ENCODE data around the gene BANF2.
A peak's percentile ranks its signal among the peaks of the same experiment; 100 is the strongest.

BANF2 gene

DNA sequence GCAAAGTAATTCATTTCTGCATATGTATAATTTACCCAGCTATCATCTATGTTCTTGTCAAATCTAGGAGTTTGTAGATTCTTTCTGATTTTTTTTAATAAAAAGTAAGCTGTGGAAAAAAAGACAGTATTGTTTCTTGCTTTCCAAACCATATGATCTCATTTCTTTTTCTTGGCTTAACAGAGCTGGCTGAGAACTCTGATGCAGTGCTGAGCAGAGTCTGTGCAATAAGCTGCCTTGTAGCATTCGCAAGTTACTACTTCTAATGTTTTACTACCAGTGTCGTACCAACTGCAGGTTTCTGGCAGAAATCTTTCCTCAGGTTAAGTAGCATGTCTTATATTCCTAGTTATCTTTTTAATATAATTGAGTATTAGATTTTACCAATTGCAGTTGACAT, 33.3 kb upstream of the BANF2 start:
- H3K36me3 ChIP-seq (ENCODE audit: control insufficient read depth, insufficient read depth, low read length, severe bottlenecking) = peaks cover 18% of the 10 kb centered on the region
- H3K27me3 ChIP-seq (replicated peaks; ENCODE audit: control insufficient read depth, insufficient read depth, low read length) = no peaks in the 10 kb centered on the region
- H3K9me3 ChIP-seq (ENCODE audit: control insufficient read depth, low read length) = no peaks in the 10 kb centered on the region

GRCh38 chr20:17667445-17667844, 32.3 kb upstream of the BANF2 start:
- Histone ChIP-seq H3K36me3 (ENCODE audit: control insufficient read depth, insufficient read depth, low read length, severe bottlenecking) (peaks cover 18% of the 10 kb centered on the region), H3K27me3 (replicated peaks; ENCODE audit: control insufficient read depth, insufficient read depth, low read length) (no peaks in the 10 kb centered on the region), H3K4me3 (ENCODE audit: low read length) (no peak overlapping the region), H3K4me1 (ENCODE audit: control insufficient read depth, insufficient read depth, low read length) (peaks cover 46% of the 10 kb centered on the region), H3K9ac (ENCODE audit: low read length) (no peak overlapping the region), H3K9me3 (ENCODE audit: control insufficient read depth, low read length) (no peaks in the 10 kb centered on the region)
- no peak for DNase-seq (ENCODE audit: low read depth)

More for the DNA sequence above, 33.3 kb upstream of the BANF2 start:
- Histone ChIP-seq H3K4me3 (ENCODE audit: low read length) (no peak overlapping the region), H3K4me1 (ENCODE audit: control insufficient read depth, insufficient read depth, low read length) (peaks cover 54% of the 10 kb centered on the region), H3K9ac (ENCODE audit: low read length) (no peak overlapping the region)
- peak; percentile 65 for DNase-seq (ENCODE audit: low read depth)

DNA sequence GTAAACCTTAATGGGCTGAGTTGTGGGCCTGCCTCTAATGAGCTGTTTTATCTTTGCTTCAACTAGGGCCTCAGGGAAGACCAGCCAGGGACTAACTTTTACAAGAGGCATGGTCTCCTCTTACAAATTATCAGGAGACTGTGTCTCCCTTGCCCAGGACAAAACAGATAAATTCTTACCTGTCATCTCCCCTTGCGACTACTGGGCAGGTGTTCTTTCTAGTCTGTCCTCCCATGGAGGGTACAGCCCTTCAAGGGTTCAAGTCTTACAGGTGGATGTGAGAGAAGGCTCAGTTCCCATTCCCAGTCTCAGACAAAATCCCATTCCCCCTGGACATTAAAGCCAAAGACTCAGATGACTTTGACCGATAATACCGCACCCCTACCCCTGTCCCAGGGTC, 31.3 kb upstream of the BANF2 start:
- Histone ChIP-seq H3K9me3 (ENCODE audit: control insufficient read depth, low read length) (no peaks in the 10 kb centered on the region), H3K4me3 (ENCODE audit: low read length) (no peak overlapping the region), H3K36me3 (ENCODE audit: control insufficient read depth, insufficient read depth, low read length, severe bottlenecking) (peaks cover 18% of the 10 kb centered on the region), H3K4me1 (ENCODE audit: control insufficient read depth, insufficient read depth, low read length) (peaks cover 36% of the 10 kb centered on the region), H3K27me3 (replicated peaks; ENCODE audit: control insufficient read depth, insufficient read depth, low read length) (no peaks in the 10 kb centered on the region), H3K9ac (ENCODE audit: low read length) (no peak overlapping the region)
- no peak for DNase-seq (ENCODE audit: low read depth)

DNA sequence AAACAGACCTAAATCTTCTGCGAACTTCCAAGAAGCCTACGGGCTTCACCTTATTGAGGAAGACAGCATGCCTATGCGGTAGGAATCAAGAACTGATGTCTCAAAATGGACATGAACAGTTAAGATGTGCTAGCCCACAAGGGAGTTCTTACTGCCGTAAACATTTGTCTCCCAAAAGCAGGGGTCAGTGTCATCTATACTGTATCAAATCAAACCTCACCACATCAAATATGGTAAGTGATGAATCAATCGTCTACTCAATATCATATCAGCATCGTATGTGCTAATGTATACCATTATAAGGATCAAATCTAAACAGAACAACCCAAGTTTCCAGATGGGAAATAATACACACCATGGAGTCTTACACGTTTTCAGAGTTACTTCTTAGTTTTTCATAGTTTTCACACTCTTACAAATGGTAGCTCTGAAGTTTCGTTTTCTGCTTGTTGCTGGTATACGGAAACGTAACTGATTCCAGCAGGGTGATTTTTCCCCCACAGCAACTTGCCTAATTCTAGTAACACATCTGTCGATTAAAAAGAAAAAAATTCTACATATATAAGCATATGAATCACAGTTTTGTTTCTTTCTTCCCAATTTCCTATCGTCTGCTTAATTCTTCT, 30.3 kb upstream of the BANF2 start:
- Histone ChIP-seq H3K36me3 (ENCODE audit: control insufficient read depth, insufficient read depth, low read length, severe bottlenecking) (peaks cover 18% of the 10 kb centered on the region), H3K4me3 (ENCODE audit: low read length) (peak overlapping the region; percentile 17), H3K4me1 (ENCODE audit: control insufficient read depth, insufficient read depth, low read length) (peaks cover 29% of the 10 kb centered on the region), H3K27me3 (replicated peaks; ENCODE audit: control insufficient read depth, insufficient read depth, low read length) (no peaks in the 10 kb centered on the region), H3K9me3 (ENCODE audit: control insufficient read depth, low read length) (no peaks in the 10 kb centered on the region), H3K9ac (ENCODE audit: low read length) (no peak overlapping the region)
- no peak for DNase-seq (ENCODE audit: low read depth)

DNA sequence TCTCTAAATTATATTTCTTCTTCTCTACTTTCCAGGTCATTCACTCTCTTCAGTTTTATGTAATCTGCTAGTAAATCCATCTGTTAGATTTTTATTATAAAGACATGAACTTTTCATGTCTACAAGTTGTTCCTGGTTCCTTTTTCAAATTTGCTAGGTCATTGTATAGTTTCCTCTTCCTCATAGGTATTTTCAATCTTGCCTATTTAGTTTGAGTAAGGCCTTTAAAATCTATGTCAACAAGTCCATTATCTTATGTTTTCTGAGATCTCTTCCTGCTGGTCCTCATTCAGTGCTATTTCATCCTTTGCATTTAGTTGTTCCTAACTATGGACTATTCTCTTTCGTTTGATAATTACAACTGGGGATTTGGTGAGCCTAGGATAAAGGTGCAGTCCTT, 28.8 kb upstream of the BANF2 start:
- DNase-seq (ENCODE audit: low read depth) = no peak
- Histone ChIP-seq H3K4me1 (ENCODE audit: control insufficient read depth, insufficient read depth, low read length) (peaks cover 37% of the 10 kb centered on the region), H3K9me3 (ENCODE audit: control insufficient read depth, low read length) (no peaks in the 10 kb centered on the region), H3K4me3 (ENCODE audit: low read length) (no peak overlapping the region), H3K36me3 (ENCODE audit: control insufficient read depth, insufficient read depth, low read length, severe bottlenecking) (peaks cover 18% of the 10 kb centered on the region), H3K9ac (ENCODE audit: low read length) (no peak overlapping the region), H3K27me3 (replicated peaks; ENCODE audit: control insufficient read depth, insufficient read depth, low read length) (no peaks in the 10 kb centered on the region)

DNA sequence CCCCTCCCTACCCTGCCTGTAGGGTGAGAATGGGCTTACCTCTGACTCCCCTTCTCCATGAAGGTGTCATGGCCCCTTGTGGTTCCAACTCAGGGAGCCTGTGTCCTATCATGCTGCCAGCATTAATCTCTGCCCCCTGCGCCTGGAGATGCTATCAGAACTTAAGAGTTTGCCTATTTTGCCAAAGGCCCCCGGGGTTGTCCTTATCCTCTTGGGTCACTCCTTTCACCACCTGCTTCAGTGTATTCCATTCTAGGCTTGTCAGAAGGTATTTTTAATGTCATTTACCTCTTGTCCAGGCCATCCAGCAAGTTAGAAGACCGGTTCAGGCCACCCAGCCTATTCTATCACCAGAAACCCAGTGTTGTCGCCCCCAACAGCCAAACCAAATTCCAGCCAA, 28.2 kb upstream of the BANF2 start:
- peaks cover 18% of the 10 kb centered on the region for H3K36me3 ChIP-seq (ENCODE audit: control insufficient read depth, insufficient read depth, low read length, severe bottlenecking)
- no peak overlapping the region for H3K4me3 ChIP-seq (ENCODE audit: low read length)
- peaks cover 37% of the 10 kb centered on the region for H3K4me1 ChIP-seq (ENCODE audit: control insufficient read depth, insufficient read depth, low read length)

DNA sequence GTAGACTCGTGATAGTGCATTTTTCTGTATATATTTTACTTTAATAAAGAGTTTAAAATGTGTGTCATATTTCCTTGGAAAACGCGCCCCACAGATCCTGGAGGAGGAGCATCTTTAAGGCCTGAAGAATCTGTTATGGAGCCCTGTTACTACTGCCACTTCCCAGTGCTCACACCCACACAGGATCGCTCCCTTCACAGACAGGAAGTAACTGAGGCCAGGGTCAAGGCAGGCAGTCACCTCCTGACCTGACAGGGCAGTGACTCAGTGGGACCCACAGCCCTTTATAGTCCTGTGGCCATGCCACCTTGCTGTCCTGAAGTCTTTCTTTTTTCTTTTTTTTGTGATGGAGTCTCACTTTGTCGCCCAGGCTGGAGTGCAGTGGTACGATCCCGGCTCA, 26.7 kb upstream of the BANF2 start:
- H3K4me1 ChIP-seq (ENCODE audit: control insufficient read depth, insufficient read depth, low read length) = peaks cover 37% of the 10 kb centered on the region
- H3K9me3 ChIP-seq (ENCODE audit: control insufficient read depth, low read length) = no peaks in the 10 kb centered on the region
- no peak for DNase-seq (ENCODE audit: low read depth)
- no peak overlapping the region for H3K9ac ChIP-seq (ENCODE audit: low read length)
- no peak overlapping the region for H3K4me3 ChIP-seq (ENCODE audit: low read length)
- H3K27me3 ChIP-seq (replicated peaks; ENCODE audit: control insufficient read depth, insufficient read depth, low read length) = no peaks in the 10 kb centered on the region
- H3K36me3 ChIP-seq (ENCODE audit: control insufficient read depth, insufficient read depth, low read length, severe bottlenecking) = peaks cover 21% of the 10 kb centered on the region

More for the DNA sequence above, 28.2 kb upstream of the BANF2 start:
- DNase-seq (ENCODE audit: low read depth) = no peak
- H3K27me3 ChIP-seq (replicated peaks; ENCODE audit: control insufficient read depth, insufficient read depth, low read length) = no peaks in the 10 kb centered on the region
- no peaks in the 10 kb centered on the region for H3K9me3 ChIP-seq (ENCODE audit: control insufficient read depth, low read length)
- H3K9ac ChIP-seq (ENCODE audit: low read length) = no peak overlapping the region

- DNase-seq (ENCODE audit: low read depth) = peak; percentile 71
- no peak overlapping the region for H3K9ac ChIP-seq (ENCODE audit: low read length)
- H3K27me3 ChIP-seq (replicated peaks; ENCODE audit: control insufficient read depth, insufficient read depth, low read length) = no peaks in the 10 kb centered on the region
- H3K36me3 ChIP-seq (ENCODE audit: control insufficient read depth, insufficient read depth, low read length, severe bottlenecking) = peaks cover 28% of the 10 kb centered on the region
- no peak overlapping the region for H3K4me3 ChIP-seq (ENCODE audit: low read length)
- no peaks in the 10 kb centered on the region for H3K9me3 ChIP-seq (ENCODE audit: control insufficient read depth, low read length)
- H3K4me1 ChIP-seq (ENCODE audit: control insufficient read depth, insufficient read depth, low read length) = peaks cover 43% of the 10 kb centered on the region
Measured at GRCh38 chr20:17674722-17675518, 24.8 kb upstream of the BANF2 start.

DNA sequence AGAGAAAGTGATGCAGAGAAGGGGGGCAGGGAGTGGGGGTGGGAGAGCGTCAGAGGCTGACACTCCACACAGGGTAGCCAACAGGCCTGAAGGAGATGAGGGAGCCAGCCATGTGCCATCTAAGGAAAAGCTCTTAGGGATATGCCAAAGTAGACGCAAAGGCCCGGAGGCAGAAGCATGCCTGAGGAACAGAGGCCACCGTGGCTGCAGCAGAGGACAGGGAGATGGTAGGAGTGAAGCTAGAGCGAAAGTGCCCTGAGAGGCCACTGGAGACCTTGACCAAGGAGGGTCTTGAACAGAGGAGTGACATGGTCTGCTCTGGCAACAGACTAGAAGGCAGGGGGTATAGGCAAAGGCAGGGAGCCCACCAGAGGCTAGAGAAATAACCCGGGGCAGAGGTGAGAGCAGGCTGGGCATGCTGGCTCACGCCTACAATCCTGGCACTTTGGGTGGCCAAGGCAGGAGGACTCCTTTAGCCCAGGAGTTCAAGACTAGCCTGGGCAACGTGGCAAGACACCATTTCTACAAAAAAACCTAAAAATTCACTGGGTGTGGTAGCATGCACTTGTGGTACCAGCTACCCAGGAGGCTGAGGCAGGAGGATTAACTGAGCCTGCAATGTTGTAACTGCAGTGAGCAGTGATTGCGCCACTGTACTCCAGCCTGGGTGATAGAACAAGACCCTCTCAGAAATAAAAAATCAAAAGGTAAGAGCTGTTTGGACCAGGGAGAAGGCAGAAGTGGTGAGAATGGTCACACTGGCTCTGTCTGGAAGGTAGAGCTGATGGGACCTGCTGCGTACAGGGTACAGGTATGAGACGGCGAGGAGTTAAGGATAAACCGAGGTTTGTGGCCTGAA, 24.0 kb upstream of the BANF2 start:
- no peak overlapping the region for H3K4me3 ChIP-seq (ENCODE audit: low read length)
- peak; percentile 48 for DNase-seq (ENCODE audit: low read depth)
- no peak overlapping the region for H3K9ac ChIP-seq (ENCODE audit: low read length)
- H3K4me1 ChIP-seq (ENCODE audit: control insufficient read depth, insufficient read depth, low read length) = peaks cover 48% of the 10 kb centered on the region
- H3K9me3 ChIP-seq (ENCODE audit: control insufficient read depth, low read length) = no peaks in the 10 kb centered on the region
- H3K27me3 ChIP-seq (replicated peaks; ENCODE audit: control insufficient read depth, insufficient read depth, low read length) = no peaks in the 10 kb centered on the region
- H3K36me3 ChIP-seq (ENCODE audit: control insufficient read depth, insufficient read depth, low read length, severe bottlenecking) = peaks cover 26% of the 10 kb centered on the region

- H3K9ac ChIP-seq (ENCODE audit: low read length) = no peak overlapping the region
- no peaks in the 10 kb centered on the region for H3K9me3 ChIP-seq (ENCODE audit: control insufficient read depth, low read length)
- peaks cover 48% of the 10 kb centered on the region for H3K4me1 ChIP-seq (ENCODE audit: control insufficient read depth, insufficient read depth, low read length)
- no peaks in the 10 kb centered on the region for H3K27me3 ChIP-seq (replicated peaks; ENCODE audit: control insufficient read depth, insufficient read depth, low read length)
- no peak for DNase-seq (ENCODE audit: low read depth)
- no peak overlapping the region for H3K4me3 ChIP-seq (ENCODE audit: low read length)
- peaks cover 26% of the 10 kb centered on the region for H3K36me3 ChIP-seq (ENCODE audit: control insufficient read depth, insufficient read depth, low read length, severe bottlenecking)
Measured at GRCh38 chr20:17676378-17676759, 23.4 kb upstream of the BANF2 start.

DNA sequence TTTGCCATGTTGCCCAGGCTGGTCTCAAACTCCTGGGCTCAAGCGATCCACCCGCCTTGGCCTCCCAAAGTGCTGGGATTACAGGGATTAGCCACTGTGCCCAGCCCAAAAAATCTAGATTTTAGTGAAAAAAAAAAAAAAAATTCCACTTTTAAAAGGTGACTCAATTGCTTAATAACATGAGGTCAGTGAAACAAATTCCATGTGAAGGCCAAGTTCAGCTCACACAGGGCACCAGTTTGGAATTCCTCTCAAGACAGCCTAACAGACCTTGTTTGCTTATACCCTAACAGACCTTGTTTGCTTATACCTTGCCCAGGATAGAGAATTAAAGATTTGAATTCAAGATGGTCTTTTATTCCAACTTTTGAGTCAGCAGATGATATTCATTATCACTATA, 22.8 kb upstream of the BANF2 start:
- H3K4me1 ChIP-seq (ENCODE audit: control insufficient read depth, insufficient read depth, low read length) = peaks cover 48% of the 10 kb centered on the region

More for the DNA sequence above, 22.8 kb upstream of the BANF2 start:
- peak; percentile 38 for DNase-seq (ENCODE audit: low read depth)
- Histone ChIP-seq H3K27me3 (replicated peaks; ENCODE audit: control insufficient read depth, insufficient read depth, low read length) (no peaks in the 10 kb centered on the region), H3K4me3 (ENCODE audit: low read length) (no peak overlapping the region), H3K36me3 (ENCODE audit: control insufficient read depth, insufficient read depth, low read length, severe bottlenecking) (peaks cover 26% of the 10 kb centered on the region), H3K9ac (ENCODE audit: low read length) (no peak overlapping the region), H3K9me3 (ENCODE audit: control insufficient read depth, low read length) (no peaks in the 10 kb centered on the region)
